PC-9 (cell line): ENCODE results near the gene WBP2. TPM values are rescaled to one million over a fixed set of nuclear protein-coding genes. Genes with fewer than 3 reads are reported as not detected.

ENCODE experiments used
- BruUV-seq: library from RNA; stranded (reverse); fragments of 400-500 nt; replicated peaks from 2 replicates; lab custom pipeline; 2021; lab: Mats Ljungman, UMichigan
- CTCF ChIA-PET: fragments of 300-600 bp; sonication (Branson Sonifier 250); formaldehyde crosslinking; loops from one replicate; lab custom pipeline; 2022; ENCODE audit warnings: antibody characterized with exemption; lab: Charles Lee
- POLR2A ChIA-PET: fragments of 300-600 bp; sonication (Branson Sonifier 250); formaldehyde crosslinking; loops from one replicate; lab custom pipeline; 2022; ENCODE audit warnings: antibody characterized with exemption; ENCODE audit not compliant: unreplicated experiment; lab: Charles Lee
- DNase-seq, 2 experiments: peaks; one replicate each; pipeline versions ENCODE4 v3.0.0 to v3.0.0-alpha.2; 2015 to 2022; ENCODE audit warnings: mixed read lengths in 1 of 2
- H2AFZ ChIP-seq: fragments of 200-600 bp; sonication (generic); 2 replicates; pipeline ENCODE4 v1.8.1; 2017; ENCODE audit warnings: antibody characterized with exemption
- H3F3A ChIP-seq: fragments of 200-600 bp; sonication (generic); 2 replicates; pipeline ENCODE4 v1.8.1; 2017; ENCODE audit warnings: antibody characterized with exemption, mild to moderate bottlenecking, low read depth; ENCODE audit not compliant: insufficient read depth
- H3K27ac ChIP-seq: fragments of 200-600 bp; sonication (generic); 2 replicates; pipeline ENCODE4 v1.6.1; 2016; ENCODE audit warnings: mixed run types
- H3K27me3 ChIP-seq: fragments of 200-600 bp; sonication (generic); 2 replicates; pipeline ENCODE4 v1.6.1; 2016; ENCODE audit warnings: low read depth, mixed run types; ENCODE audit not compliant: insufficient read depth
- H3K36me3 ChIP-seq: fragments of 200-600 bp; sonication (generic); 2 replicates; pipeline ENCODE4 v1.6.1; 2016; ENCODE audit warnings: low read depth, mixed run types
- H3K4me1 ChIP-seq: fragments of 200-600 bp; sonication (generic); replicated peaks from 2 replicates; pipeline ENCODE4 v1.6.1; 2016; ENCODE audit warnings: mixed run types; ENCODE audit not compliant: insufficient read depth
- H3K4me2 ChIP-seq: fragments of 200-600 bp; sonication (generic); 2 replicates; pipeline ENCODE4 v1.6.1; 2017; ENCODE audit warnings: mixed run types
- H3K4me3 ChIP-seq: fragments of 200-600 bp; sonication (generic); 2 replicates; pipeline ENCODE4 v1.6.1; 2016; ENCODE audit warnings: mixed run types
- H3K79me2 ChIP-seq: fragments of 200-600 bp; sonication (generic); 2 replicates; pipeline ENCODE4 v1.6.1; 2017; ENCODE audit warnings: low read depth, mixed run types
- H3K9me2 ChIP-seq: fragments of 200-600 bp; sonication (generic); 2 replicates; pipeline ENCODE4 v1.8.1; 2017; ENCODE audit warnings: mild to moderate bottlenecking; ENCODE audit not compliant: insufficient read depth
- H3K9me3 ChIP-seq: fragments of 200-600 bp; sonication (generic); 2 replicates; pipeline ENCODE4 v1.8.1; 2016; ENCODE audit warnings: low read depth; ENCODE audit not compliant: insufficient read depth
- H4K20me1 ChIP-seq: fragments of 200-600 bp; sonication (generic); 2 replicates; pipeline ENCODE4 v1.8.1; 2017; ENCODE audit not compliant: insufficient read depth
- EZH2 ChIP-seq: fragments of 200-600 bp; sonication (generic); IDR thresholded peaks from 2 replicates; pipeline ENCODE4 v1.8.0; 2017; ENCODE audit warnings: antibody characterized with exemption, low read depth
- intact Hi-C: fragments of 100-400 bp; cut with micrococcal nuclease; formaldehyde crosslinking; loops from one replicate; pipeline ENCODE4 v1.10.0; 2022; ENCODE audit not compliant: unreplicated experiment
- total RNA-seq: library from RNA; stranded (reverse); gene quantifications from 2 replicates; pipeline ENCODE4 v1.2.3, GENCODE V29; 2021
- TF ChIP-seq, protein P1 (sequence below): fragments of 200-600 bp; sonication (generic); conservative IDR thresholded peaks from 2 replicates; pipeline ENCODE4 v1.6.1; 2017; ENCODE audit warnings: mixed run types, antibody characterized with exemption, mild to moderate bottlenecking, moderate library complexity

Gene WBP2
- total RNA-seq, 1 experiment from 2014 or later: 159 TPM

- H3K4me2 ChIP-seq: no peak overlapping the region
- no peaks in the 10 kb centered on the region for H3K4me1 ChIP-seq
- no peaks in the 10 kb centered on the region for H3K9me3 ChIP-seq
- CTCF ChIA-PET: no interaction called here
- BruUV-seq: no TSS peak
- H3K4me3 ChIP-seq: no peak overlapping the region
- peaks cover 4% of the 10 kb centered on the region; the same call in 1 of the 2 replicates for H3F3A ChIP-seq
- POLR2A ChIA-PET: no interaction called here
- H2AFZ ChIP-seq: no peak overlapping the region
- DNase-seq: no peak
- no peaks in the 10 kb centered on the region for H3K36me3 ChIP-seq
- TF ChIP-seq, protein P1, sequence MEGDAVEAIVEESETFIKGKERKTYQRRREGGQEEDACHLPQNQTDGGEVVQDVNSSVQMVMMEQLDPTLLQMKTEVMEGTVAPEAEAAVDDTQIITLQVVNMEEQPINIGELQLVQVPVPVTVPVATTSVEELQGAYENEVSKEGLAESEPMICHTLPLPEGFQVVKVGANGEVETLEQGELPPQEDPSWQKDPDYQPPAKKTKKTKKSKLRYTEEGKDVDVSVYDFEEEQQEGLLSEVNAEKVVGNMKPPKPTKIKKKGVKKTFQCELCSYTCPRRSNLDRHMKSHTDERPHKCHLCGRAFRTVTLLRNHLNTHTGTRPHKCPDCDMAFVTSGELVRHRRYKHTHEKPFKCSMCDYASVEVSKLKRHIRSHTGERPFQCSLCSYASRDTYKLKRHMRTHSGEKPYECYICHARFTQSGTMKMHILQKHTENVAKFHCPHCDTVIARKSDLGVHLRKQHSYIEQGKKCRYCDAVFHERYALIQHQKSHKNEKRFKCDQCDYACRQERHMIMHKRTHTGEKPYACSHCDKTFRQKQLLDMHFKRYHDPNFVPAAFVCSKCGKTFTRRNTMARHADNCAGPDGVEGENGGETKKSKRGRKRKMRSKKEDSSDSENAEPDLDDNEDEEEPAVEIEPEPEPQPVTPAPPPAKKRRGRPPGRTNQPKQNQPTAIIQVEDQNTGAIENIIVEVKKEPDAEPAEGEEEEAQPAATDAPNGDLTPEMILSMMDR: no peak
- no peak for TF ChIP-seq EZH2
- no peaks in the 10 kb centered on the region for H3K9me2 ChIP-seq
- intact Hi-C loops: no loop called here
- no peaks in the 10 kb centered on the region for H3K27me3 ChIP-seq
- H3K79me2 ChIP-seq: no peaks in the 10 kb centered on the region
- 0 out of 2 replicates have a peak, but pooled peaks cover 2% of the 10 kb centered on the region for H4K20me1 ChIP-seq
- H3K27ac ChIP-seq: no peak overlapping the region
These were observed 46.1 kb downstream of the WBP2 start for GRCh38 chr17:75808905-75809621.

- POLR2A ChIA-PET: no interaction called here
These were observed 46.6 kb downstream of the WBP2 start for GRCh38 chr17:75808549-75808904.

DNA sequence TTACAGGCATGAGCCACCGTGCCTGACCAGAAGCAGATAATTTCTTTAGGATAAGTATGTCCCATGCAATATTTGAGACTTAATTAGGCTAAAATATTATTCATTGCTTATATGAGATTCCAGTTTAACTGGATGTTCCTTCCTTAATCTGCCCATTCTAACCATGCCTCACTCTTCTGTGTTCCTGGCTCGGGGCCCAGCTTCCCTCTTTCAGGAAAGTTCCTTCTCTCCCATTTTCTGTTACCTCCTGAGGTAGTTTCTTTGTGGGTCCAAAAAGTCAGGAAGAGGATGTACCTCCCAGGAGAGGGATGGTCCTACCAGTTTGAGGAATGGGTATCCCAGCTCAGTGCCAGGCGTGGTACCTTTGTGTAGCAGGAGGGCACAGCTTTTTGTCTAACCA lies 47.3 kb downstream of the WBP2 start:
- ChIA-PET CTCF (no interaction called here), POLR2A (no interaction called here)
- no peaks in the 10 kb centered on the region for H3K79me2 ChIP-seq
- H3K36me3 ChIP-seq: no peaks in the 10 kb centered on the region
- no peaks in the 10 kb centered on the region for H3K9me3 ChIP-seq
- no peak for DNase-seq
- no peak for TF ChIP-seq EZH2
- TF ChIP-seq, protein P1: no peak
- H3F3A ChIP-seq: peaks cover 4% of the 10 kb centered on the region; the same call in 1 of the 2 replicates
- no peak overlapping the region for H3K4me3 ChIP-seq
- H4K20me1 ChIP-seq: 0 out of 2 replicates have a peak, but pooled peaks cover 6% of the 10 kb centered on the region
- no peak overlapping the region for H2AFZ ChIP-seq
- H3K4me1 ChIP-seq: no peaks in the 10 kb centered on the region
- no peak overlapping the region for H3K27ac ChIP-seq
- no TSS peak for BruUV-seq
- intact Hi-C loops: no loop called here
- H3K27me3 ChIP-seq: no peaks in the 10 kb centered on the region
- no peak overlapping the region for H3K4me2 ChIP-seq
- no peaks in the 10 kb centered on the region for H3K9me2 ChIP-seq

More at GRCh38 chr17:75808549-75808904, 46.6 kb downstream of the WBP2 start:
- no peaks in the 10 kb centered on the region for H3K36me3 ChIP-seq
- no peaks in the 10 kb centered on the region for H3K79me2 ChIP-seq
- no peak overlapping the region for H2AFZ ChIP-seq
- CTCF ChIA-PET: no interaction called here
- H3K27me3 ChIP-seq: no peaks in the 10 kb centered on the region
- no peak overlapping the region for H3K27ac ChIP-seq
- no peaks in the 10 kb centered on the region for H3K9me2 ChIP-seq
- H3F3A ChIP-seq: peaks cover 4% of the 10 kb centered on the region; the same call in 1 of the 2 replicates
- DNase-seq: no peak
- no peaks in the 10 kb centered on the region for H3K4me1 ChIP-seq
- H3K4me2 ChIP-seq: no peak overlapping the region
- H3K9me3 ChIP-seq: no peaks in the 10 kb centered on the region
- TF ChIP-seq, protein P1: no peak
- no peak for TF ChIP-seq EZH2
- H3K4me3 ChIP-seq: no peak overlapping the region
- H4K20me1 ChIP-seq: 0 out of 2 replicates have a peak, but pooled peaks cover 6% of the 10 kb centered on the region
- BruUV-seq: no TSS peak
- intact Hi-C loops: no loop called here
